Peyer's patch (tissue), 4 donors: ENCODE results near the gene FAF2. TPM values are rescaled to one million over a fixed set of nuclear protein-coding genes. Genes with fewer than 3 reads are reported as not detected.

Experiments used
- DNase-seq, 3 donors: peaks; one replicate each; pipeline ENCODE4 v3.0.0-alpha.2; 2017 to 2019
- H3K27ac ChIP-seq, 4 donors: fragments of 200-600 bp; sonication (generic); one replicate each; pipeline ENCODE4 v1.5.1; 2016 to 2019
- H3K27me3 ChIP-seq, 2 donors: fragments of 200-600 bp; sonication (generic); one replicate each; pipeline ENCODE4 v1.5.1; 2019
- H3K36me3 ChIP-seq, 3 donors: fragments of 200-600 bp; sonication (generic); one replicate each; pipeline ENCODE4 v1.5.1; 2016 to 2019
- H3K4me1 ChIP-seq, 4 donors: fragments of 200-600 bp; sonication (generic); one replicate each; pipeline ENCODE4 v1.5.1; 2016 to 2019
- H3K4me3 ChIP-seq, 4 donors: fragments of 200-600 bp; sonication (generic); 1 replicate in 3 of 4; 2 replicates in 1 of 4; pipeline ENCODE4 v1.5.1; 2016 to 2019; ENCODE audit warnings: mild to moderate bottlenecking in 1 of 4
- H3K9me3 ChIP-seq, 4 donors: fragments of 200-600 bp; sonication (generic); one replicate each; pipeline ENCODE4 v1.5.1; 2016 to 2019; ENCODE audit warnings: mild to moderate bottlenecking in 1 of 4
- CTCF ChIP-seq, 6 experiments: fragments of 450-650 bp in 4 of 6; fragments of 200-600 bp in 2 of 6; sonication (generic) in 1 of 6; IDR thresholded peaks; one replicate each; pipeline ENCODE4 v1.5.1; 2017 to 2019; ENCODE audit warnings: antibody characterized with exemption in 6 of 6, mild to moderate bottlenecking in 3 of 6, moderate library complexity in 1 of 6
- POLR2A ChIP-seq, 2 donors: fragments of 450-650 bp; IDR thresholded peaks; one replicate each; pipeline ENCODE4 v1.5.1; 2017; ENCODE audit warnings: antibody characterized with exemption in 2 of 2, mild to moderate bottlenecking in 2 of 2, moderate library complexity in 2 of 2
- total RNA-seq, 4 donors: library from RNA; depleted of rRNA; stranded (reverse); fragments of >200 nt; gene quantifications; one replicate each; pipeline ENCODE4 v1.1.0, GENCODE V29; 2016

FAF2 gene
- total RNA-seq, 4 donors from 2014 or later = 18.2 to 41.5 (median 32.4) TPM

GRCh38 chr5:176499273-176499672, 51.1 kb downstream of the FAF2 start:
- no peak for TF ChIP-seq POLR2A (IDR thresholded peaks at IDR 0.05)
- TF ChIP-seq CTCF (IDR thresholded peaks at IDR 0.05) = no peak
- H3K27me3 ChIP-seq = no peaks in the 10 kb centered on the region
- no peaks in the 10 kb centered on the region for H3K4me1 ChIP-seq
- H3K27ac ChIP-seq = no peak overlapping the region
- H3K36me3 ChIP-seq = peaks cover 0 to 99% (median 0%) of the 10 kb centered on the region in 3 donors
- no peaks in the 10 kb centered on the region for H3K9me3 ChIP-seq
- DNase-seq = no peak
- H3K4me3 ChIP-seq = no peak overlapping the region

- no peak overlapping the region for H3K27ac ChIP-seq
- no peak for TF ChIP-seq POLR2A (IDR thresholded peaks at IDR 0.05)
- no peak for TF ChIP-seq CTCF (IDR thresholded peaks at IDR 0.05)
- peaks cover 0 to 99% (median 0%) of the 10 kb centered on the region in 3 donors for H3K36me3 ChIP-seq
- no peak for DNase-seq
- no peaks in the 10 kb centered on the region for H3K9me3 ChIP-seq
- H3K27me3 ChIP-seq = no peaks in the 10 kb centered on the region
- no peaks in the 10 kb centered on the region for H3K4me1 ChIP-seq
- no peak overlapping the region for H3K4me3 ChIP-seq
Observed at GRCh38 chr5:176500511-176500910, 52.3 kb downstream of the FAF2 start.

- no peaks in the 10 kb centered on the region for H3K27me3 ChIP-seq
- H3K9me3 ChIP-seq = no peaks in the 10 kb centered on the region
- TF ChIP-seq CTCF (IDR thresholded peaks at IDR 0.05) (no peak), POLR2A (IDR thresholded peaks at IDR 0.05) (no peak)
- H3K36me3 ChIP-seq = peaks cover 0 to 93% (median 0%) of the 10 kb centered on the region in 3 donors
- no peak overlapping the region for H3K4me3 ChIP-seq
- no peak overlapping the region for H3K27ac ChIP-seq
- no peaks in the 10 kb centered on the region for H3K4me1 ChIP-seq
- no peak for DNase-seq
Observed at GRCh38 chr5:176501333-176501732, 53.1 kb downstream of the FAF2 start.

- TF ChIP-seq POLR2A (IDR thresholded peaks at IDR 0.05) (no peak), CTCF (IDR thresholded peaks at IDR 0.05) (no peak)
- Histone ChIP-seq H3K36me3 (peaks cover 0 to 95% (median 0%) of the 10 kb centered on the region in 3 donors), H3K27me3 (no peaks in the 10 kb centered on the region), H3K9me3 (no peaks in the 10 kb centered on the region), H3K4me1 (no peaks in the 10 kb centered on the region), H3K27ac (no peak overlapping the region), H3K4me3 (no peak overlapping the region)
- DNase-seq = no peak
Observed at GRCh38 chr5:176503496-176503895, 55.3 kb downstream of the FAF2 start.

- no peaks in the 10 kb centered on the region for H3K27me3 ChIP-seq
- no peaks in the 10 kb centered on the region for H3K4me1 ChIP-seq
- no peak for DNase-seq
- TF ChIP-seq POLR2A (IDR thresholded peaks at IDR 0.05) = no peak
- TF ChIP-seq CTCF (IDR thresholded peaks at IDR 0.05) = no peak
- no peak overlapping the region for H3K27ac ChIP-seq
- H3K4me3 ChIP-seq = no peak overlapping the region
- no peaks in the 10 kb centered on the region for H3K9me3 ChIP-seq
- H3K36me3 ChIP-seq = peaks cover 0 to 58% (median 0%) of the 10 kb centered on the region in 3 donors
Observed at GRCh38 chr5:176507911-176508310, 59.7 kb downstream of the FAF2 start.

GRCh38 chr5:176508603-176509002, 60.4 kb downstream of the FAF2 start:
- Histone ChIP-seq H3K36me3 (peaks cover 0 to 51% (median 0%) of the 10 kb centered on the region in 3 donors), H3K27ac (no peak overlapping the region), H3K4me1 (no peaks in the 10 kb centered on the region), H3K4me3 (no peak overlapping the region), H3K27me3 (no peaks in the 10 kb centered on the region), H3K9me3 (no peaks in the 10 kb centered on the region)
- TF ChIP-seq POLR2A (IDR thresholded peaks at IDR 0.05) = no peak
- no peak for TF ChIP-seq CTCF (IDR thresholded peaks at IDR 0.05)
- no peak for DNase-seq
